DMS114 treated with DMSO at 0.1 percent for 48 hours (cell line): Measurements from ENCODE around the gene ZC3H12C.

Source experiments
- DNase-seq: peaks from one replicate; lab custom pipeline; 2025; ENCODE audit not compliant: unreplicated experiment; lab: John Stamatoyannopoulos, UW

The ZC3H12C gene

DNA sequence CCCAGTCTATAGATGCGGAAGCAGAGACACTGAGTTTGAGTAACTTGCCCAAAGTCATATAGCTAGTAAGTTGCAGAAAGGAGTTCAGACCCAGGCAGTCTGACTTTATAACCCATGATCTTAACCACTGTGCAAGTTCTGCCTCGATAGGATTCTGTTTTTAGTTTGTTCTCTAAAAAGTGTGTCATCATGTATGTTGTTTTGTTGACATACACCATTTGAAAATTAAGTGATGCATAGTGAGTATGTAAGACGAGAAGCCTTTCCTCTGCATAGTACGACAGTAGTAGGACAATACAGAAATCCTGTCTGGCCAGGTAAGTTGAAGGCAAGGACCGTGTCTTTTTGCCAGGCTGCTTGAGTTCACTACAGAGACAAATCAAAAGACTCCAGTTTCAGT, 3.3 kb downstream of the ZC3H12C start:
- no peak for DNase-seq

DNA sequence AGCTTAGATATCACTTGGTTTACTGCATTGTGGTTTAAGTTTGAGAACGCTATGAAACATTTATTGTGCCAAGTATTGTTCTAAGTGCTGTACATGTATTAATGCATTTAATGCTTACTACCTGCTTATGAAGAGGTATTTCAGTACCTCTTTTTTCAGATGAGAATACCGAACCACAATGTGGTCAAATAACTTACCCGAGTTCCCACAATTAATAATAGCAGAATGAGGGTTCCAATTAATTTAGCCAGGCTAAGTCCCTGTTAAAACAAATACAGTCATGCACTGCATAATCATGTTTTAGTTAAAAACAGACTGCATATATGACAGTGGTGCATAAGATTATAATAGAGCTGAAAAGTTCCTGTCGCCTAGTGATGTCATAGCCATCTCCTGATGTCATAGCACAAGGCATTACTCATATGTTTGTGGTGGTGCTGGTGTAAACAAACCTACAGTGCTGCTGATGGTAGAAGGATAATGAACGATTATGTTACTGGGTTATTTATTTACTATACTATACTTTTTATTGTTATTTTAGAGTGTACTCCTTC, 4.3 kb downstream of the ZC3H12C start:
- no peak for DNase-seq

DNA sequence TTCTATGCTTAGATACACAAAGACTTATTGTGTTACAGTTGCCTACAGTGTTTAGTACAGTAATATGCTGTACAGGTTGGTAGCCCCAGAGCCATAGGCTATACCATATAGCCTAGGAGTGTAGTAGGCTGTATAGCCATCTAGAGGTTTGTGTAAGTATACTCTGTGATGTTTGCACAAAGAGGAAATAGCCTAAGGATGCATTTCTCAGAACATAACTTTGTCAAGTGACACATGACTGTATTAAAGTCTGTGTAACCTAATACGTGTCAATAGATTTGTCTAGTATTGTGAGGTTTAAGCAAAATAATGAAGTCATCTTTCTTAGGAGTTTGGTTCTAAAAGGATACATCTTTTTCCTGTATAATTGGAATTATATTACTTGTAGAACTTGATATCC, 5.5 kb downstream of the ZC3H12C start:
- DNase-seq: no peak

GRCh38 chr11:110100476-110101240, 7.5 kb downstream of the ZC3H12C start:
- DNase-seq: no peak

DNA sequence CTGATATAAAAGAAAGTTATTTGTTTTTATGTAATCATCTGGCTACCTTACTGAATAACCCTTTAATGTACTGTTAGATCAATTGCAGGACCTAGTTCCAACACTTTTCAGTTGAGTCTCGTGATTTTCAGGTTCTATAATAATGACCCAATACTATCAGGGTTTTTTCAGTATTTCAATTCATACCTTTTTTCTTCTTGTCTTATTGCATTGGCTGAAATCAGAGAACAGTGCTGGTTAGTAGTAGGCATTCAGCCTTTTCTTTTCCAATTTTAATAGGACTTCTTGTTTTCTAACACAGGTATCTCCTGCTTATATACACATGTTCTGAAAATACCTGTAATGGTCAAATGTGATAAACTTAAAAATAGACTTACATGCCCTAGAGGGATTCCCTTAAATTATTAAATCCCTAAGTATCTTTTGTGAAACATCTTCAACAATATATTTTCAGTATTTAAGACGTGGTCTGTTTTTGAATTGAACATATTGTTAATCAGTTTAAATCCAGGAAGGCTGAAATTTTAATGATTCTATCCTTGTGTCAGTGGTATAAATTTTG, 13.6 kb downstream of the ZC3H12C start:
- no peak for DNase-seq

DNA sequence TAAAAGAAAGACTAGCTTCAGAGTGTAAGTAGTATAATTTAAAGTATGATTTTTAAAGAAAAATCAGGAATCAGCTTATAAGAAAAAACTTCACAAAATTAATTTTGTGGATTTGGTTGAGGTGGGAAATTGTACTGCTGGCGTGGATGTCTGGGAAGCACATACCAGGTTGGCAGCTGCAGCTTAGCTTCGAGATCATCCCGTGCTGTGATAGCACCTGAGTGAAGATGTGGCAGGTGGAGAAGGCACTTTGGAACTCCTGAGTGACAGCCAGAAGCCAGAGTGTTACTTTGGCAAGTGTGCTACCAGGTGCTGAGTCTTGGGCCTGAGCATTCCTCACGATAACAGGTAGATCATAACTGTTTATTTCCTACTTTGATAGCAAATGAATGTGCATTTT, 17.7 kb downstream of the ZC3H12C start:
- DNase-seq: no peak

GRCh38 chr11:110112457-110112856, 19.3 kb downstream of the ZC3H12C start:
- DNase-seq: no peak

DNA sequence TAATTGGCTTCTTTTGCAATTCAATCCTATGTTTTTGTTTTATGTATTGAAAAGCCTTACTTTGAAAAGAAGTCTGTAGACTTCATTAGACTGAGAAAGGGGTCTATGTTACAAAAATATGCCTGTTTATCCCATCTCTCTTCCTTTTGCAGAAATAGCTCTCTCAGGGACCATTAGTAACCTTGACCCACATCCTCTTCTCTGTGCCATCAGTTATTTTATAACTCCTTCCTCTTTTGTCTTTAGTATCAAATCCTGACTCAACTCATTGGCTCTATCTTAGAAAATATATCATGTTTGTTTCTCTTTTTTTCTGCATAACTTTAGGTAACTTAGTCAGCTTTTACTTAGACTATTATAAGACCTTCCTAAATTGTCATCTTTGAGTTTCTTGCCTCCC, 20.3 kb downstream of the ZC3H12C start:
- no peak for DNase-seq

DNA sequence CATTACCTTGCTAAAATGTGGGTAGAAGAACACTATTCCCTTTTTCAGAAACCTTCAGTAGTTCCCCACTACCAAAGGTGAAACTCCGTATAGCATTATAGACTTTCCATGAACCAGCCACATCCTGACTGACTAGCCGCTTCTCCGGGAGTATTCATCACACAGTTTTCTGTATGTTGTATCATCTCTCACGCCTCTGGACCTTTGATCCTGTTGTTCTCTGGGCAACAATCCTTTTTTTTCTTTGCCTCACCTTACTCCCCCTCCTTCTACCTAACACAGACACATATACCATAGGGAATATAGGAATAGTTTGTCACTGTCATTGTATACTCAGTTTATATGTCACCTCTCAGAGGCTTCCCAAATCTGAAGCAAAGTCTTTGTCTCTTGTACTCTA, 20.8 kb downstream of the ZC3H12C start:
- no peak for DNase-seq

DNA sequence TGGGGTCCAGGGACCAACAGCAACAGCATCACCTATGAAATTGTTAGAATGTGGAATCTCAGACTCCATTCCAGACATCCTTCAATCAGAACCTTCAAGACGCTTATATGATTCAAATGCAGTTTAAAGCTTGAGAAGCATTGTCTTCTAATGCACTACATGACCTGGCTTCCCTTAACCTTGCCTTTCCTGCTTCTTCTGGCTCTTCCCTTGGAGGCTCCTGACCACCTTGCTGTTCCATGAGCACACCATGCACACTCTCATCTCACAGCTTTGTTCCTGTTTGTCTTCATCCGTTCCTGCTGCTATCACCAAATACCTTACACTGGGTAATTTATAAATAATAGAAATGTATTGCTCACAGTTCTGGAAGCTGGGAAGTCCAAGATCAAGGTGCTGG, 26.1 kb downstream of the ZC3H12C start:
- DNase-seq: no peak

- DNase-seq: no peak
Observed at GRCh38 chr11:110121204-110121603, 28.0 kb downstream of the ZC3H12C start.

DNA sequence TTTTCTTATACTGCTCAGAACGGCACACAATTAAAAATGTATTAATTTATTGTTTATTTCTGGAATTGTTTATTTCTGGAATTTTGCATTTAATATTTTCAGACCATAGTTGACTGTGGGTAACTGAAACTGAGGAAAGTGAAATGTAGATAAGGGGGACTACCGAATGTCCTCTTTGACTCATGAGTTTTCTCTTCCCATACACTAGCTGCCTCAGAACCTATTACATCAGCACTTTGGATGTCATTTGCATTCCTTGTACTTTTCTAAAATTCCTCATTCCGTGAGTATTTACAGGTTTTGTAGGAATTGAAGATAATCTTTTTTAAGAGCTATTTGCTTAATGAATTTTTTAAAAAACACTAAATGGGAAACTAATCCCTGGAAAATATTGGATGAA, 29.8 kb downstream of the ZC3H12C start:
- no peak for DNase-seq

DNA sequence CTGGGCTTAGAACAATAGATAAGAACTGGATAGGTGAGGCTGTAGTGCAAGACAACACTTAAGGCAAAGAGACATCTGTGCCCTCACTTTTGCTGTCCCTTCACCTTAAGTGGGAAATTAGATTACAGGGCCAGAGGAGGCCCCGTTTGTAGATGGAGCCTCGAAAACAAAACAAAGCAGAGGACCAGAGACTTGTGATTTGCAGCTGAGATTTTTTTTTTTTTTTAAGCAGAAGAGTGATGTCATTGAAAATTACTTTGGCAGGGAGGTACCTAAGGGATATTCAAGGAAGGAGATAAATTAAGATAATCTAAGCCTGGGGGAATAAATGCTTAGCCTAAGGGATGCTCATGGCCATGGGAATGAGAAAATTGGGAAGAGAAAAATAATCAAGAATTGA, 31.4 kb downstream of the ZC3H12C start:
- DNase-seq: no peak

DNA sequence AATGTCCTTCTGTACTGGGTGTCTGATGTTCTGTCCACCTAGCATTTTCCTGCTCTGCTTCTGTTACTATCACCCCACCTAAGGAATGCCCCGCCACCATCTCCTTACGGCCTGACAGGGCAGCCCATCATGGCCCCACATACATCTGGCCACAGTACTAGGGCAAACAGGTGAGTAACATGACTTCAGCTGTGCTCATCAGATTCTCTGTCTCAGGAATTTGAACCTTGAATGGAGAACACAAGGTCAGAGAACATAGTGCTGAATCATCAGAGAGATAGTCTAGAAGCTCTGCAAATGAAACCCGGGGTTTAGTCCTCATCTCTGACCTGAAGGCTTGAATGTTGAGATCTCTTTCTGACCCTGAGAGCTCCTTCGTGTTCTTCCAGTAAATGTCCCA, 32.4 kb downstream of the ZC3H12C start:
- DNase-seq: no peak

DNA sequence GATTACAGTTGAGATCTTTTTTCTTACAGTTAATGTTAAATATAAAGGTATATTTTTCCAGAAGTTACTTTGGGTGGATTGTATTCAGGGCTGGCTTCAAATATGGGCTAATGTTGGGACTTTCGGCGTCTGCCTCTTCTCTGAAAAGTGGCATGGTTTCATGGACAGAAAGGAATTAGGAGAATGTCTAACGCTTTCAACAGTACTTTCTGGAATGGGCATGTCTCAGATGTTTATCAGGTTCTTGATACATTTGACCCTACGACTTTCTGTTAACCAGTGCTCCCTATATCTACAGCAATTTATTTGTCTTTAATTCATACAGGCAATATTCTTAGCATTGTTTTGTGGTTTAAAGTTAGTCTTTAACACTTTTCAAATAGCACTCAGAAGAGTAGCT, 33.7 kb downstream of the ZC3H12C start:
- no peak for DNase-seq

- peak; percentile 12 for DNase-seq
Observed at GRCh38 chr11:110128161-110128560, 35.0 kb downstream of the ZC3H12C start.

GRCh38 chr11:110130642-110131238, 37.5 kb downstream of the ZC3H12C start:
- no peak for DNase-seq

- DNase-seq: no peak
Observed at GRCh38 chr11:110131386-110132123, 38.4 kb downstream of the ZC3H12C start.

DNA sequence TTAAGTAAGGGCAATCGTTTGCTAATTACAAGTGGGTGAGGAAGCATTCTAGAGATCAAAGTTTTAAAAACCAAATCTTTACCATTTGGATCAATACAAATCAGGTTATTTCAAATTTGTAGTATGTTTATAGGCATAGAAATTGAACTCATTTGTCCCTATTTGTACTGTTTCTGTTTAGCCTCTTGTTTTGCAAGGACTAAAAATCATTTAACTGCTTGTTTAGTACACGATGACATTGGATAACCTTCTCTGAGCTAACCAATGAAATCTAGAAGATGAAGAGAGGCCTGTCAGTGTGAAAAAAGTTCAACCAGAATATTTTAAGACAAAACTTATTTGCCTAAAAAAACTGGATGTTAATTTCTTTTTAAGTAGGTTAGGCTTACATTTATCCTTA, 40.0 kb downstream of the ZC3H12C start:
- no peak for DNase-seq

DNA sequence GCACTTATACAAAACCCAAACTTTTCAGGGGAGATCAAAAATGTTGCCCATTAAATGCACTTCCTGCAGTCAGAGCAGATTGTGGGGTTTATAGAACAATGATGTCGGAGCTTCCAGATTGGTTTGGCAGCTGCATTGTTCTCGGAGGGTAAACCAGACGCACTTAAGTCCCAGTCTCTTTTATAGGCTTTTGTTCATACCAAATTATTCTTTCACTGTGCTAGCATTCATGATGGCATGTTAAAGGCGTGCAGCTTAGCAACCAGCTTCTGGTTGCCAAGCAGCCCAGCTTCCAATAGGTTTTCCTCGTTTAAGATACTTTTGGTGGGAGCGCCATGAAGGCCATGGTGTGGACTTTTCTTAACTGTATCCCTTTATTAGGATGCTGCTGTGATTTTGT, 40.9 kb downstream of the ZC3H12C start:
- no peak for DNase-seq

GRCh38 chr11:110141812-110142211, 48.6 kb downstream of the ZC3H12C start:
- no peak for DNase-seq
